Aorta (tissue), 5 donors: ENCODE measurements around the gene TLN1. TPM values are rescaled to one million over a fixed set of nuclear protein-coding genes. Genes with fewer than 3 reads are reported as not detected.
A peak's percentile ranks its signal among the peaks of the same experiment; 100 is the strongest.

ENCODE experiments used
- ATAC-seq: fragments of 200-7000 bp; cut with Tn5 transposase; one replicate; pipeline ENCODE4 v1.9.1; 2022; ENCODE audit warnings: moderate library complexity; ENCODE audit not compliant: low FRiP score
- DNase-seq, 2 donors: peaks; one replicate each; pipeline ENCODE4 v3.0.0-alpha.2; 2020
- H3K27ac ChIP-seq, 2 donors: one replicate each; pipeline ENCODE4 v1.5.1; 2013; ENCODE audit warnings: low read length in 2 of 2, mild to moderate bottlenecking in 2 of 2, moderate library complexity in 2 of 2, control low read depth in 1 of 2, inconsistent platforms in 1 of 2, low read depth in 1 of 2
- H3K27me3 ChIP-seq, 2 donors: one replicate each; pipeline ENCODE4 v1.6.1; 2013; ENCODE audit warnings: control low read depth in 1 of 2, low read length in 1 of 2, mild to moderate bottlenecking in 1 of 2, moderate library complexity in 1 of 2; ENCODE audit not compliant: insufficient read depth in 2 of 2, control insufficient read depth in 1 of 2
- H3K36me3 ChIP-seq, 2 donors: one replicate each; pipeline ENCODE4 v1.6.1; 2013; ENCODE audit warnings: control low read depth in 1 of 2, low read length in 1 of 2, mild to moderate bottlenecking in 1 of 2; ENCODE audit not compliant: insufficient read depth in 2 of 2, control insufficient read depth in 1 of 2
- H3K4me1 ChIP-seq, 2 donors: one replicate each; pipeline ENCODE4 v1.6.1; 2013; ENCODE audit warnings: low read length in 2 of 2, control low read depth in 1 of 2, mild to moderate bottlenecking in 1 of 2, moderate library complexity in 1 of 2; ENCODE audit not compliant: insufficient read depth in 2 of 2, control insufficient read depth in 1 of 2
- H3K4me3 ChIP-seq, 2 donors: one replicate each; pipeline ENCODE4 v1.5.1; 2013; ENCODE audit warnings: low read length in 2 of 2, control low read depth in 1 of 2, mild to moderate bottlenecking in 1 of 2
- H3K9me3 ChIP-seq: one replicate; pipeline ENCODE4 v1.6.1; 2013; ENCODE audit warnings: mild to moderate bottlenecking, low read length; ENCODE audit not compliant: control insufficient read depth
- WGBS, 2 donors: extraction: QIAGEN DNeasy Blood & Tissue Kit; methylation state at CpG; one replicate each; pipeline ENCODE4 v1.1.7; 2013; 5-methylcytosine and 5-hydroxymethylcytosine counted together
- intact Hi-C, 2 donors: fragments of 100-400 bp; cut with DNase I; formaldehyde crosslinking; loops; one replicate each; pipeline versions ENCODE4 v1.14.2 to v1.15.0; 2022
- polyA plus RNA-seq, 2 donors: library from polyadenylated mRNA; stranded (reverse); fragments of 200-250 nt; gene quantifications; one replicate each; pipeline ENCODE4 v1.2.3, GENCODE V29; 2013
- total RNA-seq, 2 donors: library from RNA; stranded (reverse); fragmentation: NEBNext Ultra II Directional; extraction: Animal tissue kit (Norgen Biotek cat#: 25700); gene quantifications; one replicate each; pipeline ENCODE4 v1.2.1, GENCODE V29; 2021
- donor health status: healthy with polysubstance abuse.
- donor health status: Bipolar disorder and iron deficiency.
- donor health status: DM: no; HTN: no; CAD: no.
- donor health status: DM: no; HTN: no; CAD: no.
- donor health status: DM: yes; HTN: yes; CAD: no.

Gene TLN1
- total and polyA plus RNA-seq, 4 donors, result 160 to 1,271 (median 558) TPM

GRCh38 chr9:35757226-35757891 lies 25.4 kb upstream of the TLN1 start:
- H3K36me3 ChIP-seq, result peaks cover 0 to 5% of the 10 kb centered on the region in 2 donors
- H3K4me1 ChIP-seq, result no peaks in the 10 kb centered on the region
- WGBS, 2 donors, result 1% methylated on average over 20 of the region's 20 CpGs
- H3K9me3 ChIP-seq, result no peaks in the 10 kb centered on the region
- peak in 1 of 2 donors; percentile 60 for DNase-seq
- peak overlapping the region; percentile 31 to 52 for H3K4me3 ChIP-seq
- intact Hi-C loops, result no loop called here
- H3K27ac ChIP-seq, result peak overlapping the region; percentile 10 to 76
- no peaks in the 10 kb centered on the region for H3K27me3 ChIP-seq
- ATAC-seq, result peak; percentile 68

- intact Hi-C loops, result no loop called here
- WGBS, 2 donors, result 8 to 9% methylated on average over 46 to 48 of the region's 48 CpGs
- DNase-seq, result peak; percentile 82 to 89
- peak overlapping the region; percentile 10 to 76 for H3K27ac ChIP-seq
- peak; percentile 53 for ATAC-seq
- H3K36me3 ChIP-seq, result peaks cover 0 to 8% of the 10 kb centered on the region in 2 donors
- no peaks in the 10 kb centered on the region for H3K27me3 ChIP-seq
- H3K4me3 ChIP-seq, result peak overlapping the region; percentile 31 to 52
- H3K4me1 ChIP-seq, result no peaks in the 10 kb centered on the region
- no peaks in the 10 kb centered on the region for H3K9me3 ChIP-seq
Observed at GRCh38 chr9:35756275-35757225, 24.6 kb upstream of the TLN1 start.

- Histone ChIP-seq H3K4me3 (no peak overlapping the region), H3K36me3 (peaks cover 0 to 8% of the 10 kb centered on the region in 2 donors), H3K4me1 (no peaks in the 10 kb centered on the region), H3K9me3 (no peaks in the 10 kb centered on the region), H3K27ac (no peak overlapping the region), H3K27me3 (no peaks in the 10 kb centered on the region)
- ATAC-seq (no peak), DNase-seq (no peak)
- intact Hi-C loops, result no loop called here
- WGBS, 2 donors, result 90 to 95% methylated on average over 4 of the region's 4 CpGs
Observed at GRCh38 chr9:35755071-35755470, 23.1 kb upstream of the TLN1 start.

DNA sequence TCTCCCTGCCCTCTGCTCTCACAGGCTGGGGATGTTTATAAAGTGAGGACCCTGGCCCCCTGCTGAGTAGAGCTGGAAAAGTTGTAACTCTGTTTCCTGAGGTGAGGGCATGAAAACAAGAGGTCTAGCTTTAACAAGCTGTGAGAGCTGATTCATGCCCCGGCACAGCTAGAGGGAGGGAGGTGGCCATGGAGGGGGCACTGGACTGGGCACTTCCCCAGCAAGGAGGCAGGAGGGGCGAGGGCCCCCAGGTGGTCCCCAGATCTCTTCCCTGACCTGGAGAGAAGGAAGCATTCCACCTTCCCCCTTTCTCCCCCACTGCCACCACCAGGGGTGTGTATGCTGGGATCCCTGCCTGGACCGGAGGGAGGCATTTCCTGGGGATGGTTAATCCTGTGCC lies 22.3 kb upstream of the TLN1 start, which contains the start of gene MSMP:
Gene MSMP (minus strand): TSS at position 13 of the 400 bp plus-strand sequence. CDS start 147 bp downstream, outside the sequence.
- no peak within 1 kb of the TSS for H3K27ac ChIP-seq
- H3K4me3 ChIP-seq, result no peak within 1 kb of the TSS
- H3K9me3 ChIP-seq, result no peaks in the 10 kb centered on the region
- H3K36me3 ChIP-seq, result peaks cover 0 to 8% of the 10 kb centered on the region in 2 donors
- intact Hi-C loops, result no loop called here
- ATAC-seq, result no peak
- no peaks in the 10 kb centered on the region for H3K4me1 ChIP-seq
- H3K27me3 ChIP-seq, result no peaks in the 10 kb centered on the region
- DNase-seq, result no peak
- 15 to 29% methylated on average over 3 of the region's 3 CpGs for WGBS, 2 donors

- peaks cover 0 to 8% of the 10 kb centered on the region in 2 donors for H3K36me3 ChIP-seq
Observed at GRCh38 chr9:35753466-35753865, 21.5 kb upstream of the TLN1 start.

DNA sequence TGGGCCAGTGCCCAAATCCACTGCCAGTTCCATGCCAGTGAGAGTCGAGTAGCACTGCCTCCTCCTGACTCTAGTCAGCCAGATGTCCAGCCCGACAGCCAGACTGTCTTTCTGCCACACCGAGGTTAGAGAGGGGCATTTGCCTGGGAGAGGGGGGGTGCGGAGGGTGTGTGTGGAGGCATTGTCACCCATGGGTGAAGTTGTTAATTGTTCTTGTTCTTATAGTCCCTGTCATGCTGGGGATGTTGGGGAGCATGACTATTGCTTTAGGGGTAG lies 18.2 kb upstream of the TLN1 start:
- peaks cover 0 to 8% of the 10 kb centered on the region in 2 donors for H3K36me3 ChIP-seq
- intact Hi-C loops, result no loop called here
- no peaks in the 10 kb centered on the region for H3K27me3 ChIP-seq
- no peaks in the 10 kb centered on the region for H3K4me1 ChIP-seq
- H3K27ac ChIP-seq, result peak overlapping the region in 1 of 2 donors; percentile 23
- H3K4me3 ChIP-seq, result no peak overlapping the region
- WGBS, 2 donors, result 25 to 31% methylated on average over 4 of the region's 4 CpGs
- DNase-seq, result no peak
- no peak for ATAC-seq
- no peaks in the 10 kb centered on the region for H3K9me3 ChIP-seq

More at GRCh38 chr9:35753466-35753865, 21.5 kb upstream of the TLN1 start:
- 79 to 87% methylated on average over 5 of the region's 5 CpGs for WGBS, 2 donors
- Histone ChIP-seq H3K27ac (no peak overlapping the region), H3K4me3 (no peak overlapping the region), H3K9me3 (no peaks in the 10 kb centered on the region), H3K4me1 (no peaks in the 10 kb centered on the region), H3K27me3 (no peaks in the 10 kb centered on the region)
- DNase-seq (no peak), ATAC-seq (no peak)
- intact Hi-C loops, result no loop called here

- peaks cover 0 to 8% of the 10 kb centered on the region in 2 donors for H3K36me3 ChIP-seq
- H3K27me3 ChIP-seq, result no peaks in the 10 kb centered on the region
- H3K4me1 ChIP-seq, result no peaks in the 10 kb centered on the region
- ATAC-seq (peak; percentile 11), DNase-seq (peak in 1 of 2 donors; percentile 68)
- intact Hi-C loops, result no loop called here
- peak overlapping the region; percentile 92 to 96 for H3K4me3 ChIP-seq
- WGBS, 2 donors, result 2% methylated on average over 17 to 19 of the region's 19 CpGs
- no peaks in the 10 kb centered on the region for H3K9me3 ChIP-seq
- H3K27ac ChIP-seq, result peak overlapping the region; percentile 2 to 51
Observed at GRCh38 chr9:35749515-35750255, 17.7 kb upstream of the TLN1 start.

DNA sequence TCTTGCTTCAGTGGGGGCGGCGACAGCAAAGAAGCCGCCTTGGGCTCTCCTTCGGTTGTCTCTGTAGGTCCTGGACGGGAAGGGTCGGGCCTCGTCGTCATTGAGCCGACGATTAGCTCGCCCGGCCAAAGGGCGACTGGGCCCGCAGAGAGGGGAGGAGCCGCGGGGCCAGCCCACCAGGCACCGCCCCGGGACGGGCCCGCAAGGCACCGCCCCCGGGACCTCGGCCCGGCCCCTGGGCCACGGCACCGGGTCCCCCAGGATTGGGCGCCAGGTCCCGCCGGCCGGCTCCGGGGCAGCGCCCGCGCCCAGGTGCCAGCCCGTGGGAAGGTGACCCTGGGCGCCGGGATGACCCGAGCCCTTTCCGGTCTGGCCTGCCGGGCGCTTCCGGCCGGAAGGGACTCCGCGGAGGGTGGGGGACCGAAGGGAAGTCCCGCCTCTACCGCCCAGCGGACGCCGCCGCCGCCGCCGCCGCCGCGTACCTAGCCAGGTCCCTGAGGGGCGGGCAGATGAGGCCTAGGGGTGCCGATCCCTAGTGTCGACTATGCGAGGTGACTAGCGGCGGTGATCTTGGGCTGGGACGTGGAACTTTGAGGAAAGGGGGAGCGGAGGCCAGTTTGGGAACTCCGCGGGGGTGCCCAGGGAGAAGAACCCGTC lies 17.0 kb upstream of the TLN1 start, which contains the start of the genes GBA2 and RGP1:
Gene GBA2 (minus strand): TSS at position 371 of the 657 bp plus-strand sequence. CDS start 524 bp downstream, outside the sequence.
Gene RGP1 (plus strand): TSS at position 430 of the 657 bp plus-strand sequence. CDS start 469 bp downstream, outside the sequence.
- DNase-seq (peak; percentile 87 to 94), ATAC-seq (peak; percentile 91)
- H3K27me3 ChIP-seq, result no peaks in the 10 kb centered on the region
- H3K36me3 ChIP-seq, result peaks cover 0 to 9% of the 10 kb centered on the region in 2 donors
- no peaks in the 10 kb centered on the region for H3K4me1 ChIP-seq
- no peaks in the 10 kb centered on the region for H3K9me3 ChIP-seq
- intact Hi-C loops, result loop anchor here in 1 of 2 donors (1.0 kb wide), 1 partner anchor 84 kb away; no protein-coding TSS in a partner anchor
- 0% methylated on average over 41 to 69 of the region's 69 CpGs for WGBS, 2 donors
- H3K27ac ChIP-seq, result peak within 1 kb of the TSS; percentile 59 to 65
- peak within 1 kb of the TSS; percentile 92 to 96 for H3K4me3 ChIP-seq
